AG04450 (cell line): Measurements from ENCODE around the gene BAHCC1. TPM values are rescaled to one million over a fixed set of nuclear protein-coding genes. Genes with fewer than 3 reads are reported as not detected.

Source experiments
- CTCF ChIA-PET: fragments of 300-600, 350-600 bp; formaldehyde crosslinking; extraction: SDS; loops from one replicate; lab custom pipeline; 2022; ENCODE audit warnings: antibody characterized with exemption, inconsistent platforms; lab: Charles Lee
- POLR2A ChIA-PET: fragments of 350-600 bp; formaldehyde crosslinking; extraction: SDS; loops from one replicate; lab custom pipeline; 2021; ENCODE audit warnings: antibody characterized with exemption, inconsistent platforms; lab: Yijun Ruan, JAX
- DNase-seq: peaks from one replicate; pipeline ENCODE4 v3.0.0-alpha.2; 2011; ENCODE audit warnings: low read depth, low spot score
- H3K27ac ChIP-seq: one replicate; pipeline ENCODE4 v1.5.1; 2012; ENCODE audit warnings: low read depth, low read length, control low read depth
- H3K27me3 ChIP-seq: one replicate; pipeline ENCODE4 v1.6.0; 2012; ENCODE audit warnings: low read length; ENCODE audit not compliant: control insufficient read depth, insufficient read depth
- H3K4me3 ChIP-seq: 2 replicates; pipeline ENCODE4 v1.5.1; 2011; ENCODE audit warnings: mild to moderate bottlenecking, low read depth, low read length, control low read depth
- H3K9me3 ChIP-seq: 2 replicates; pipeline ENCODE4 v1.5.1; 2012; ENCODE audit warnings: low read length; ENCODE audit not compliant: control insufficient read depth, insufficient read depth
- CTCF ChIP-seq: IDR thresholded peaks from 2 replicates; pipeline ENCODE4 v1.5.1; 2011; ENCODE audit warnings: low read depth, low read length, control low read depth, inconsistent platforms
- polyA minus RNA-seq: library from RNA; depleted of rRNA, polyadenylated mRNA; stranded (reverse); fragments of >200 nt; gene quantifications from 2 replicates; pipeline ENCODE4 v1.2.3, GENCODE V29; 2011; rRNA and poly(A)+ RNA removed
- polyA plus RNA-seq: library from polyadenylated mRNA; depleted of rRNA; stranded (reverse); fragments of >200 nt; gene quantifications from 2 replicates; pipeline ENCODE4 v1.2.3, GENCODE V29; 2011; rRNA removed

BAHCC1 gene
- polyA plus RNA-seq (1.3 and 2.5 TPM in 2 replicates), polyA minus RNA-seq (3.3 and 6.3 TPM in 2 replicates)

GRCh38 chr17:81394921-81395599 is at the start of gene BAHCC1:
TSS of gene BAHCC1 (plus strand) at chr17:81395457. CDS start at chr17:81399740, 4,283 bp downstream.
- H3K27ac ChIP-seq, result peak within 1 kb of the TSS; percentile 87
- DNase-seq, result peak; percentile 99
- no peaks in the 10 kb centered on the region; the same call in 1 of the 2 replicates for H3K9me3 ChIP-seq
- H3K4me3 ChIP-seq, result peak within 1 kb of the TSS; percentile 67
- H3K27me3 ChIP-seq, result no peaks in the 10 kb centered on the region
- TF ChIP-seq CTCF, result no peak
- ChIA-PET POLR2A (interaction anchor here (0.6 to 2.1 kb wide), 27 partner anchors 9 to 171 kb away, joined by 3 to 27 read pairs (median 4); partner anchors contain the start of gene ACTG1), CTCF (interaction anchor here (0.8 to 1.4 kb wide), 4 partner anchors 45 to 141 kb away, joined by 3 to 9 read pairs (median 4); no protein-coding TSS in a partner anchor)

- DNase-seq, result peak; percentile 81
- no peaks in the 10 kb centered on the region for H3K27me3 ChIP-seq
- peak overlapping the region; percentile 73 for H3K27ac ChIP-seq
- no peak for TF ChIP-seq CTCF
- ChIA-PET CTCF (interaction anchor here (1.2 to 1.4 kb wide), 2 partner anchors 46 to 139 kb away, joined by 3 read pairs; no protein-coding TSS in a partner anchor), POLR2A (interaction anchor here (0.6 to 2.5 kb wide), 3 partner anchors 14 to 166 kb away, joined by 3 to 19 read pairs (median 3); partner anchors contain the start of gene ACTG1)
- H3K4me3 ChIP-seq, result peak overlapping the region; percentile 97
- no peaks in the 10 kb centered on the region; the same call in 1 of the 2 replicates for H3K9me3 ChIP-seq
These were observed 49.0 kb upstream of the BAHCC1 start for GRCh38 chr17:81346090-81346907.

- ChIA-PET POLR2A (interaction anchor here (0.6 to 2.5 kb wide), 3 partner anchors 13 to 165 kb away, joined by 3 to 19 read pairs (median 3); partner anchors contain the start of gene ACTG1), CTCF (interaction anchor here (1.4 kb wide), 1 partner anchor 138 kb away, joined by 3 read pairs; no protein-coding TSS in a partner anchor)
- TF ChIP-seq CTCF, result no peak
- no peaks in the 10 kb centered on the region; the same call in 1 of the 2 replicates for H3K9me3 ChIP-seq
- DNase-seq, result no peak
- H3K27me3 ChIP-seq, result no peaks in the 10 kb centered on the region
- peak overlapping the region; percentile 70 for H3K4me3 ChIP-seq
- H3K27ac ChIP-seq, result no peak overlapping the region
These were observed 48.3 kb upstream of the BAHCC1 start for GRCh38 chr17:81346908-81347349.

GRCh38 chr17:81347437-81347836 is 47.8 kb upstream of the BAHCC1 start:
- no peaks in the 10 kb centered on the region; the same call in 1 of the 2 replicates for H3K9me3 ChIP-seq
- no peak overlapping the region for H3K4me3 ChIP-seq
- TF ChIP-seq CTCF, result no peak
- H3K27me3 ChIP-seq, result no peaks in the 10 kb centered on the region
- no peak for DNase-seq
- no peak overlapping the region for H3K27ac ChIP-seq
- POLR2A ChIA-PET, result interaction anchor here (2.5 kb wide), 1 partner anchor 13 kb away, joined by 19 read pairs; no protein-coding TSS in a partner anchor
- CTCF ChIA-PET, result interaction anchor here (1.4 kb wide), 1 partner anchor 137 kb away, joined by 3 read pairs; no protein-coding TSS in a partner anchor
